Fibroblast of mammary gland (primary cell): ENCODE results near the gene KLHL18.
"Not testable (repeated sequence)": the region's sequence is repeated elsewhere in the genome, so short reads cannot be mapped to it uniquely, and the experiment has no call there.

Source experiments
- DNase-seq: peaks from one replicate; pipeline ENCODE4 v3.0.0-alpha.2; 2010; ENCODE audit warnings: low read depth
- H3K4me3 ChIP-seq: 2 replicates; pipeline ENCODE4 v1.5.1; 2011; ENCODE audit warnings: low read depth, mild to moderate bottlenecking, low read length, moderate library complexity; ENCODE audit not compliant: control insufficient read depth
- CTCF ChIP-seq: conservative IDR thresholded peaks from 2 replicates; pipeline ENCODE4 v1.5.1; 2011; ENCODE audit warnings: low read depth, low read length, inconsistent platforms; ENCODE audit not compliant: control insufficient read depth, insufficient read depth

KLHL18 gene

GRCh38 chr3:47288966-47289910 is 6.5 kb downstream of the KLHL18 start:
- no peak overlapping the region for H3K4me3 ChIP-seq
- peak; percentile 20 for DNase-seq
- no peak for TF ChIP-seq CTCF

- no peak for DNase-seq
- TF ChIP-seq CTCF, result no peak
Measured at GRCh38 chr3:47291158-47291753, 8.5 kb downstream of the KLHL18 start.

GRCh38 chr3:47291754-47292420 is 9.1 kb downstream of the KLHL18 start:
- H3K4me3 ChIP-seq, DNase-seq: not testable (repeated sequence)

More at GRCh38 chr3:47291158-47291753, 8.5 kb downstream of the KLHL18 start:
- H3K4me3 ChIP-seq, result no peak overlapping the region

- no peak overlapping the region for H3K4me3 ChIP-seq
- no peak for TF ChIP-seq CTCF
- no peak for DNase-seq
Measured at GRCh38 chr3:47293822-47294221, 11.1 kb downstream of the KLHL18 start.

GRCh38 chr3:47294392-47294791 is 11.6 kb downstream of the KLHL18 start:
- TF ChIP-seq CTCF, result no peak
- no peak overlapping the region for H3K4me3 ChIP-seq
- no peak for DNase-seq

- no peak overlapping the region for H3K4me3 ChIP-seq
- TF ChIP-seq CTCF, result no peak
Measured at GRCh38 chr3:47295322-47295721, 12.6 kb downstream of the KLHL18 start.

GRCh38 chr3:47295976-47296375 is 13.2 kb downstream of the KLHL18 start:
- no peak for DNase-seq
- H3K4me3 ChIP-seq, result no peak overlapping the region
- TF ChIP-seq CTCF, result no peak

More at GRCh38 chr3:47295322-47295721, 12.6 kb downstream of the KLHL18 start:
- DNase-seq, result no peak
